ENCODE data around the gene MACO1.
A peak's percentile ranks its signal among the peaks of the same experiment; 100 is the strongest.

MACO1 gene

DNA sequence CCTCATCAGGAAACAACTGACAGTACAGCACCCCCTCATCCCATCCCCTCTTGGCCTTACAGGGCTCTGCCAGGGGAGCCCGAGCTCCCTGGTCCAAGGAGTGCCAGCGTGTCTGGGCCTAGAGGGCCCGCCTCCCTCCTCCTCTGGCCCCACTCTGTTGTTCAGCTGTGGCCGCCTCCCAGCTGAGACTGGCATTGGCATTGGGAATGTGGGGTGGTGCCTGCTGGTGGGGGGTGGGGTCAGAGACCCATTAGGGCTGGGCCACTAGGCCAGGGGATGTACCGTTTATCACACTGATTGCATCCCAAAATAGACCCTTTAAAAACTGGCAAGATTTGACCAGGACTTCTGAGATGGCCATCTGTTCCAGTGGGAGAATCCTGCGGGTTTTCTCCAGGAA is 114.1 kb downstream of the MACO1 start:
- no peak for DNase-seq

- no peak for DNase-seq
Observed at GRCh38 chr1:25545767-25546166, 115.1 kb downstream of the MACO1 start.

DNA sequence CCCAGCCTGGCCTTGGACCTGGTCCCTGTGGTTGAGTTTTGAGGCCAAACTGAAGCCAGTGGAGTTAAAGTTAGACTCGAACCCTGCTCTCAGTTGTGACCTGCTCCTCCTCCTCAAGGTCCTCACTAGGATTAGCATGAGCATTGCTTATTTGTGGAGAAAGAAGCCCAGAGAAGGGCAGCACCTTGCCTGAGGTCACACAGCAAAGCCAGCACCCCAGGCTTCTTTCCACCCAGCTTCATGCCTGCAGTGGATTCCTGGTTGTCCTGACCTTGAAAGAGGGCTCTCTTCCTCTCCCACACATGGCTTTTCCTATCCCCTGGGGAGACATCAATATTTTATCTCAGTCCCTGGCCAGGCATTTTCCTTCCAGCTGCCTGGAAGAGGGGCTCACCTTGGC is 115.5 kb downstream of the MACO1 start:
- no peak for DNase-seq

DNA sequence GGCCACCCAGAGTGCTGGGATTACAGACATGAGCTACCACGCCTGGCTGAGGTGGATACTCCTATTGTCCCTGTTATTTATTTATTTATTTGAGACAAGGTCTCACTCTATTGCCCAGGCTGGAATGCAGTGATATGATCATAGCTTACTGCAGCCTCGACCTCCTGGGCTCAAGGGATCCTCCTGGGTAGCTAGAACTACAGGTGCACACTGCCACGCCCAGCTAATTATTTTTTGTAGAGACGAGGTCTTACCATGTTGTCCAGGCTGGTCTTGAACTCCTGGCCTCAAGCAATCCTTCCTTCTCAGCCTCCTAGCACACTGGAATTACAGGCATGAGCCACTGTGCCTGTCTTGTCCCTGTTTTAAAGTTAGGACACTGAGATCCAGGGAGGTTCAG is 117.9 kb downstream of the MACO1 start:
- no peak for DNase-seq

GRCh38 chr1:25549273-25550154 is 118.8 kb downstream of the MACO1 start:
- DNase-seq = peak; percentile 67

Data from activated T-cell treated with anti-CD3 and anti-CD28 coated beads, Interleukin-2, amount 50 U/mL, for 1 hour (primary cell).